HG02571 (cell line): ENCODE measurements around the gene FARP1.

Experiments
- ATAC-seq: cut with Tn5 transposase; IDR thresholded peaks from one replicate; pipeline ENCODE4 v1.9.1; 2021; ENCODE audit warnings: mild to moderate bottlenecking, moderate library complexity; ENCODE audit not compliant: unreplicated experiment

The FARP1 gene

GRCh38 chr13:98490195-98490836, 347.4 kb downstream of the FARP1 start:
- ATAC-seq: no peak

DNA sequence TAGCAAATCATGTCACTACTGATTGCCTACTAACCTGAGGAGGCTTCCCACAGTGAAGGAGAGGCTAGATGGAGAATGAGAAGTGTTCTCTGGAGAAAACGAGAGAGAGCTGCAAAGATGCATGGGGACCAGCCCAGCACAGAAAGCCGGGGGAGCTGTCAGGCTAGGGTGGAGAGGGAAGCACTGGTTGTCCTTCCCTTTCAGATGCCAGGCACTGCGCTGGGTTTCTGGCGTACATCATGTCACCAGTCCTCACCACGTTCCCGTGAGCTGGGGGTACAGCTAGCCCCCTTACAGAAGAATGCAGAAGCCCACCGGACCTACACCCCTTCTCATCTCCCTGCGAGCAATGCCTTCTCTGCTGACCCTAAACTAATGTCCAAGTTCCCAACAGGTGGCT, 348.0 kb downstream of the FARP1 start:
- no peak for ATAC-seq

- ATAC-seq: no peak
These were observed 349.6 kb downstream of the FARP1 start for GRCh38 chr13:98492335-98493041.

- ATAC-seq: no peak
These were observed 350.3 kb downstream of the FARP1 start for GRCh38 chr13:98493042-98493712.

GRCh38 chr13:98494769-98495168, 351.9 kb downstream of the FARP1 start:
- no peak for ATAC-seq

- no peak for ATAC-seq
These were observed 353.0 kb downstream of the FARP1 start for GRCh38 chr13:98495627-98496478.

GRCh38 chr13:98496479-98496791, 353.5 kb downstream of the FARP1 start:
- ATAC-seq: no peak

GRCh38 chr13:98496966-98497365, 354.1 kb downstream of the FARP1 start:
- ATAC-seq: no peak

GRCh38 chr13:98500963-98501421, 358.1 kb downstream of the FARP1 start:
- peak; percentile 72 for ATAC-seq

DNA sequence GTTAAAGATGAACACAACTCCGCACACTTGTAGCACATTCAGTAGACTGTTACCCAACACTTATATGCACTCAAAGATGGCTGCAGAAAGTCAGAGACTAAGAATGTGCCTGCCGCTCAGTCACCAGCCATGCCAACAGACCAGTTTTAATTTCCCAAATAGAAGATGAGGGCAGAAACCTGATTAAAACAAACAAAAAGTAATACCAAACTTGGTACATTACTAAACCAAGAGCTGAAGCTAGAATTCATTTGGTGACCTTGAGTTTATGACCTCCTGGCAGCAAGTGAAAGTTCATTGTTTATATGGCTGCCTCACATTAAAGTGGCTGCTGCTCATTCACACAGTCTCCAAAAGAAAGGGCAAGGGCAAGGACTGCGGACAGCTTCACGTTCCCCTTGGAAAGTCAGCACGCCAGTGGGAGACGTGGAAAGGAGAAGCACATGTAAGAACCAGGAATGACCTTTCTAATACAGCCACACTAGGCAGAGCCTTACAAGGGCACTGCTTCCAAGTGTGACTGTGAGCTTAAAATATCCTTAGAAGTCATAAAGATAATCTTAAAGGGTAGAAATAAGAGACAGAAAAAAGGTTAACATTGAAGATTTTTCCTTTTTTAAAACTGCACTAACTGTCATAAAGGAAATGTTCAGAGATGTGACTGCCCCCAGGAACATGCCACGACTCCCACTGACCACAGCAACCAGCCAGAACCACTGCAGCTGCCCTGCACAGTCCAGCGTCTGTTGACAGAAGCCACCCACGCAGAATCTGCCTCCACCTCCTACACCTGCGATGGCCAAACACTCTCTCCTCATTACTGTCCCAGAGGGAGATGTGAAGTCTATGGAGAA, 360.5 kb downstream of the FARP1 start:
- ATAC-seq: no peak

DNA sequence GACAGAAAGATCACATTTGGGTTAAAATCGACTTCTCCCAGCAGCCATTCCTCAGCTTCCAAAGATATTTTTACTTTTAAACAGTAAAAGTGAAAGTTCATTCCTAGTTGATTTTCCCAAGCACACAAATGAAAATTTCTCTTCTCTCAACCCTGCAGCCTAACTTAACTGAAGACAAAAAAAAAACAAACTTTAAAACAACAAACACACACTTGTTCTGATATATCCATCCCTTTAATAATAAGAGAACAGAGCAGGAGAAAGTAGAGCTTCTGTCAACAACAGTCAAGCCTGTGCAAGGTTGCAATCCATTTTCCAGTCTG, 361.1 kb downstream of the FARP1 start:
- no peak for ATAC-seq

- ATAC-seq: no peak
These were observed 361.6 kb downstream of the FARP1 start for GRCh38 chr13:98504371-98504963.
